IMR-90 (cell line): ENCODE measurements around the gene CDHR2. TPM values are rescaled to one million over a fixed set of nuclear protein-coding genes. Genes with fewer than 3 reads are reported as not detected.

Source experiments
- ATAC-seq: fragments of 200-7000 bp; cut with Tn5 transposase; 2 replicates; pipeline ENCODE4 v1.9.1; 2020; ENCODE audit warnings: low read depth, mild to moderate bottlenecking, moderate library complexity
- BruUV-seq: library from RNA; stranded (reverse); fragments of 400-500 nt; replicated peaks from 2 replicates; lab custom pipeline; 2021; lab: Mats Ljungman, UMichigan
- CTCF ChIA-PET: fragments of 300-600 bp; formaldehyde crosslinking; extraction: SDS; loops from one replicate; lab custom pipeline; 2021; ENCODE audit warnings: antibody characterized with exemption; lab: Yijun Ruan, JAX
- POLR2A ChIA-PET: fragments of 300-600 bp; sonication (Branson Sonifier 250); formaldehyde crosslinking; loops from one replicate; lab custom pipeline; 2022; ENCODE audit warnings: antibody characterized with exemption; ENCODE audit not compliant: unreplicated experiment; lab: Charles Lee
- DNase-seq: peaks from one replicate; pipeline ENCODE4 v3.0.0; 2013
- H2AFZ ChIP-seq: replicated peaks from 2 replicates; pipeline ENCODE3; 2013; ENCODE audit warnings: low read length, mild to moderate bottlenecking; ENCODE audit not compliant: poor library complexity
- H2AK5ac ChIP-seq: 2 replicates; pipeline ENCODE4 v1.6.1; 2013; ENCODE audit warnings: low read depth, low read length, inconsistent platforms
- H2AK9ac ChIP-seq: replicated peaks from 2 replicates; pipeline ENCODE3; 2013; ENCODE audit warnings: mild to moderate bottlenecking, low read depth, low read length, moderate library complexity; ENCODE audit not compliant: poor library complexity
- H2BK120ac ChIP-seq: 2 replicates; pipeline ENCODE4 v1.6.1; 2013; ENCODE audit warnings: low read depth, low read length, inconsistent platforms
- H2BK15ac ChIP-seq: 3 replicates; pipeline ENCODE4 v1.6.1; 2013; ENCODE audit warnings: low read depth, low read length, inconsistent platforms
- H2BK20ac ChIP-seq: 2 replicates; pipeline ENCODE4 v1.6.1; 2013; ENCODE audit warnings: low read depth, mild to moderate bottlenecking, inconsistent platforms, low read length, moderate library complexity
- H2BK5ac ChIP-seq: 2 replicates; pipeline ENCODE4 v1.6.1; 2013; ENCODE audit warnings: mild to moderate bottlenecking, low read depth, low read length, inconsistent platforms; ENCODE audit not compliant: poor library complexity, severe bottlenecking
- H3K14ac ChIP-seq: replicated peaks from 2 replicates; pipeline ENCODE4 v1.6.1; 2013; ENCODE audit warnings: low read depth, low read length, inconsistent platforms
- H3K18ac ChIP-seq: 2 replicates; pipeline ENCODE4 v1.6.1; 2013; ENCODE audit warnings: low read depth, low read length, control low read depth
- H3K23ac ChIP-seq: 2 replicates; pipeline ENCODE4 v1.6.1; 2013; ENCODE audit warnings: low read depth, low read length, inconsistent platforms
- H3K27ac ChIP-seq: 2 replicates; pipeline ENCODE4 v1.5.1; 2013; ENCODE audit warnings: mild to moderate bottlenecking, control low read depth, low read length; ENCODE audit not compliant: insufficient read depth
- H3K27me3 ChIP-seq: 2 replicates; pipeline ENCODE4 v1.6.1; 2013; ENCODE audit warnings: low read length; ENCODE audit not compliant: control insufficient read depth, insufficient read depth
- H3K36me3 ChIP-seq: 2 replicates; pipeline ENCODE4 v1.6.1; 2013; ENCODE audit warnings: low read length, mixed read lengths; ENCODE audit not compliant: control insufficient read depth, insufficient read depth
- H3K4ac ChIP-seq: 2 replicates; pipeline ENCODE4 v1.6.1; 2013; ENCODE audit warnings: low read depth, low read length, inconsistent platforms
- H3K4me1 ChIP-seq: 2 replicates; pipeline ENCODE4 v1.6.1; 2013; ENCODE audit warnings: low read length, mixed read lengths; ENCODE audit not compliant: control insufficient read depth, insufficient read depth
- H3K4me2 ChIP-seq: 2 replicates; pipeline ENCODE4 v1.6.1; 2013; ENCODE audit warnings: low read depth, mild to moderate bottlenecking, control low read depth, low read length, moderate library complexity
- H3K4me3 ChIP-seq: 2 replicates; pipeline ENCODE4 v1.5.1; 2013; ENCODE audit warnings: low read depth, mild to moderate bottlenecking, control low read depth, low read length, moderate library complexity; ENCODE audit not compliant: insufficient read depth
- H3K56ac ChIP-seq: 2 replicates; pipeline ENCODE4 v1.6.1; 2013; ENCODE audit warnings: low read length, inconsistent platforms; ENCODE audit not compliant: insufficient read depth; ENCODE audit errors: extremely low read depth
- H3K79me1 ChIP-seq, 2 experiments: 2 replicates each; pipeline ENCODE4 v1.6.1; 2013; ENCODE audit warnings: low read length in 2 of 2, inconsistent platforms in 1 of 2, low read depth in 1 of 2
- H3K9ac ChIP-seq: 2 replicates; pipeline ENCODE4 v1.6.1; 2013; ENCODE audit warnings: low read depth, low read length, control low read depth
- H3K9me1 ChIP-seq: 2 replicates; pipeline ENCODE4 v1.6.1; 2013; ENCODE audit warnings: low read length, inconsistent platforms; ENCODE audit not compliant: insufficient read depth
- H3K9me3 ChIP-seq: 2 replicates; pipeline ENCODE4 v1.6.1; 2013; ENCODE audit warnings: low read length; ENCODE audit not compliant: control insufficient read depth, insufficient read depth
- H4K20me1 ChIP-seq: 2 replicates; pipeline ENCODE4 v1.6.1; 2013; ENCODE audit warnings: low read length, inconsistent platforms; ENCODE audit not compliant: insufficient read depth
- H4K5ac ChIP-seq: 2 replicates; pipeline ENCODE4 v1.6.1; 2013; ENCODE audit warnings: mild to moderate bottlenecking, low read depth, low read length, control low read depth
- H4K8ac ChIP-seq, 2 experiments: 2 replicates each; pipeline ENCODE4 v1.6.1; 2013; ENCODE audit warnings: low read depth in 2 of 2, low read length in 2 of 2, control low read depth in 1 of 2, inconsistent platforms in 1 of 2
- H4K91ac ChIP-seq: 2 replicates; pipeline ENCODE4 v1.6.1; 2013; ENCODE audit warnings: low read depth, low read length, inconsistent platforms; ENCODE audit not compliant: insufficient read depth
- RCOR1 ChIP-seq: IDR thresholded peaks from 2 replicates; pipeline ENCODE4 v1.6.1; 2012; ENCODE audit warnings: mild to moderate bottlenecking, low read length, improper control_type of control experiment; ENCODE audit not compliant: insufficient replicate concordance
- RFX5 ChIP-seq: IDR thresholded peaks from 2 replicates; pipeline ENCODE4 v1.8.0; 2012; ENCODE audit warnings: low read depth, mild to moderate bottlenecking, low read length, moderate library complexity
- WGBS, 2 experiments: methylation state at CpG; one replicate each; pipeline versions ENCODE4 v1.1.5 to v1.1.7; 2013; ENCODE audit warnings: missing lambda C conversion rate in 2 of 2; ENCODE audit not compliant: insufficient read length in 1 of 2; ENCODE audit errors: extremely low coverage in 2 of 2; 5-methylcytosine and 5-hydroxymethylcytosine counted together
- dilution Hi-C: fragments of 300-500 bp; cut with HindIII; formaldehyde crosslinking; loops from one replicate; pipeline ENCODE4 v1.14.3; 2018; ENCODE audit warnings: low sequenced_read_pairs; ENCODE audit not compliant: unreplicated experiment
- in situ Hi-C: fragments of 300-500 bp; cut with MboI; formaldehyde crosslinking; loops from 3 replicates; pipeline ENCODE4 v1.14.3; 2019; ENCODE audit warnings: low sequenced_read_pairs, inconsistent platforms, mixed read lengths
- intact Hi-C: fragments of 100-400 bp; cut with micrococcal nuclease; formaldehyde crosslinking; loops from 2 replicates; pipeline ENCODE4 v1.10.0; 2022
- polyA plus RNA-seq, 3 experiments: library from polyadenylated mRNA; depleted of rRNA; stranded (reverse); fragments of >200 nt; gene quantifications; 2 replicates each; pipeline ENCODE4 v1.2.3, GENCODE V29; 2012; ENCODE audit warnings: low replicate concordance in 1 of 3
- total RNA-seq: library from RNA; depleted of rRNA; stranded (reverse); fragments of >200 nt; gene quantifications from 2 replicates; pipeline ENCODE4 v1.2.3, GENCODE V29; 2012

CDHR2 gene
- total and polyA plus RNA-seq, 2 of the 4 experiments (the other 2 are of a cell fraction), result not detected

- Histone ChIP-seq H4K20me1 (peaks cover 28% of the 10 kb centered on the region), H3K4me1 (peaks cover 24% of the 10 kb centered on the region), H2BK15ac (no peak overlapping the region), H2BK20ac (no peak overlapping the region), H3K23ac (peak overlapping the region; percentile 72), H3K9me3 (no peaks in the 10 kb centered on the region), H3K9ac (peak overlapping the region; percentile 31), H3K79me1 (peaks cover 23 to 49% of the 10 kb centered on the region in 2 experiments), H3K36me3 (peaks cover 15% of the 10 kb centered on the region), H3K27me3 (no peaks in the 10 kb centered on the region), H3K4me2 (peak overlapping the region; percentile 76), H2AFZ (peak overlapping the region; percentile 26), H4K8ac (peak overlapping the region in 1 of 2 experiments; percentile 13; a peak in 2 of 4 replicates), H3K56ac (no peak overlapping the region), H2AK9ac (peak overlapping the region; percentile 22), H2AK5ac (no peak overlapping the region), H4K5ac (no peak overlapping the region), H2BK120ac (no peak overlapping the region), H4K91ac (no peak overlapping the region), H2BK5ac (no peak overlapping the region), H3K4me3 (peak overlapping the region; percentile 69), H3K9me1 (peaks cover 15% of the 10 kb centered on the region; the same call in 1 of the 2 replicates), H3K27ac (peak overlapping the region; percentile 19; the same call in 1 of the 2 replicates), H3K4ac (peak overlapping the region; percentile 37; the same call in 1 of the 2 replicates), H3K18ac (no peak overlapping the region), H3K14ac (0 out of 2 replicates have a peak overlapping the region, but pooled peaks have one; percentile 11)
- peak; percentile 24 for DNase-seq
- CTCF ChIA-PET, result no interaction called here
- intact Hi-C loops (no loop called here), dilution Hi-C loops (no loop called here), in situ Hi-C loops (no loop called here)
- no peak for ATAC-seq
- no CpG with 5 or more reads among the region's 11 CpGs for WGBS, 2 experiments
- TF ChIP-seq RFX5 (no peak), RCOR1 (no peak)
- BruUV-seq, result no TSS peak
- POLR2A ChIA-PET, result no interaction called here
Measured at GRCh38 chr5:176535101-176535663, 14.0 kb upstream of the CDHR2 start.
